Loucy (cell line): Measurements from ENCODE around the gene PLA2G4C.

Experiments
- EZH2phosphoT487 ChIP-seq: fragments of 200-600 bp; IDR thresholded peaks from 2 replicates; pipeline ENCODE4 v1.6.1; 2018; ENCODE audit warnings: antibody characterized with exemption, mild to moderate bottlenecking, moderate library complexity, borderline replicate concordance
- TF ChIP-seq, protein P1 (sequence below): fragments of 200-600 bp; sonication (generic); conservative IDR thresholded peaks from 2 replicates; pipeline ENCODE4 v1.5.1; 2014; ENCODE audit warnings: mild to moderate bottlenecking, antibody characterized with exemption, low read length

DNA sequence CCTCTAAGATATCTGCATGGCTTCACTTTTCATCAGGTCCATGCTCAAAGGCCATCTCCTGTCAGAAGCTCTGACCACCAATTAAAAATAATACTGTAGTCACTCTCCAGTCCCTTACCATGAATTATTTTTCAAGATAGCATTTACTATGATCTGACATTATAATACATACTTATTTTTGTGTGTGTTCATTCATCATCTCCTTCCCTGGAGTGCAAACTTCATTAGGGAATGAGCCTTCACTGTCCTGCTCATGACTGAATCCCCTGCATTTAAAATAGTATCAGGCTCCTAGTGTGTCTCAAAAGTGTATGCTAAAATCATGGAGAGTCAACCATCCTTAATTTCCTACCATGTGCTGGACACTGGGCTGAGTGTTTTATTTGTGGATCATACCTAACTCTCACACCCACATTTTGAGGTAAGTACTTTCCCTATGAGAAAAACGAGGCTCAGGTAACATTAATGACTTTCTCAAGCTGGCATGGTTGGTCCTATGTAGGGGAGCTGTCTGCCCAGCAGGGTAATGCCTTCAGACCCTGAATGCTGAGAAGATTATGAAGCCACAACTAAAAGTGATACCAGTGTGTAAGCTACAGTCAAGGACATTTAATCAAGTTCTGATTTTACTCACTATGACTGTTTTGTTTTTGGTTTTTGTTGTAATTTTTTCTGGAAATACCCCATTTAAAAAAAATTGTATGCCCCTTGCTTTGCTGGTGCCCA lies 16.3 kb downstream of the PLA2G4C start:
- TF ChIP-seq, protein P1, sequence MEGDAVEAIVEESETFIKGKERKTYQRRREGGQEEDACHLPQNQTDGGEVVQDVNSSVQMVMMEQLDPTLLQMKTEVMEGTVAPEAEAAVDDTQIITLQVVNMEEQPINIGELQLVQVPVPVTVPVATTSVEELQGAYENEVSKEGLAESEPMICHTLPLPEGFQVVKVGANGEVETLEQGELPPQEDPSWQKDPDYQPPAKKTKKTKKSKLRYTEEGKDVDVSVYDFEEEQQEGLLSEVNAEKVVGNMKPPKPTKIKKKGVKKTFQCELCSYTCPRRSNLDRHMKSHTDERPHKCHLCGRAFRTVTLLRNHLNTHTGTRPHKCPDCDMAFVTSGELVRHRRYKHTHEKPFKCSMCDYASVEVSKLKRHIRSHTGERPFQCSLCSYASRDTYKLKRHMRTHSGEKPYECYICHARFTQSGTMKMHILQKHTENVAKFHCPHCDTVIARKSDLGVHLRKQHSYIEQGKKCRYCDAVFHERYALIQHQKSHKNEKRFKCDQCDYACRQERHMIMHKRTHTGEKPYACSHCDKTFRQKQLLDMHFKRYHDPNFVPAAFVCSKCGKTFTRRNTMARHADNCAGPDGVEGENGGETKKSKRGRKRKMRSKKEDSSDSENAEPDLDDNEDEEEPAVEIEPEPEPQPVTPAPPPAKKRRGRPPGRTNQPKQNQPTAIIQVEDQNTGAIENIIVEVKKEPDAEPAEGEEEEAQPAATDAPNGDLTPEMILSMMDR = no peak
- no peak for TF ChIP-seq EZH2phosphoT487
